K562 (cell line): ENCODE measurements around the gene ATXN8OS. TPM values are rescaled to one million over a fixed set of nuclear protein-coding genes. Genes with fewer than 3 reads are reported as not detected.

Experiments used
- ATAC-seq: fragments of 200-7000 bp; cut with Tn5 transposase; 3 replicates; pipeline ENCODE4 v1.9.1; 2020; ENCODE audit warnings: moderate library complexity
- BruUV-seq: library from RNA; stranded (reverse); fragments of 400-500 nt; replicated peaks from 2 replicates; lab custom pipeline; 2021; lab: Mats Ljungman, UMichigan
- CTCF ChIA-PET: fragments of 300-600 bp; formaldehyde crosslinking; extraction: SDS; loops from one replicate; lab custom pipeline; 2021; ENCODE audit warnings: low intra/inter-chr PET ratio; lab: Yijun Ruan, JAX
- POLR2A ChIA-PET: fragments of 300-600, 350-650 bp; sonication (Branson Sonifier 250); formaldehyde crosslinking; extraction: SDS; loops from one replicate; lab custom pipeline; 2021; ENCODE audit warnings: antibody characterized with exemption, inconsistent platforms; lab: Yijun Ruan, JAX
- DNase-seq, 4 experiments: peaks; one replicate each; pipeline versions ENCODE4 v3.0.0 to v3.0.0-alpha.2; 2011 to 2018; ENCODE audit warnings: low spot score in 3 of 4, mixed read lengths in 3 of 4; ENCODE audit errors: extremely low read depth in 1 of 4
- FAIRE-seq: peaks from 2 replicates; lab custom pipeline; 2011; peaks lifted over from hg19 to GRCh38; lab: Jason Lieb, UNC
- H2AFZ ChIP-seq: 2 replicates; pipeline ENCODE4 v1.6.0; 2011; ENCODE audit warnings: low read depth, low read length, control low read depth, inconsistent platforms
- H3K27ac ChIP-seq: fragments of 200-600 bp; 3 replicates; pipeline ENCODE4 v1.8.0; 2011; ENCODE audit warnings: low read depth, mild to moderate bottlenecking, control low read depth, inconsistent platforms, low read length, moderate library complexity, mixed read lengths; ENCODE audit errors: extremely low read depth
- H3K27me3 ChIP-seq, 2 experiments: fragments of 300-600 bp in 1 of 2; 2 replicates in 1 of 2; 3 replicates in 1 of 2; pipeline versions ENCODE4 v1.6.0 to v1.8.0; 2011; ENCODE audit warnings: inconsistent platforms in 2 of 2, low read length in 2 of 2, mild to moderate bottlenecking in 1 of 2, mixed read lengths in 1 of 2, moderate library complexity in 1 of 2; ENCODE audit not compliant: control insufficient read depth in 2 of 2, insufficient read depth in 2 of 2
- H3K36me3 ChIP-seq: fragments of 300-600 bp; 3 replicates; pipeline ENCODE4 v1.8.0; 2011; ENCODE audit warnings: mild to moderate bottlenecking, low read length, inconsistent platforms; ENCODE audit not compliant: control insufficient read depth, insufficient read depth
- H3K4me1 ChIP-seq, 2 experiments: fragments of 200-600 bp in 1 of 2; replicated peaks in 1 of 2; 2 replicates in 1 of 2; 3 replicates in 1 of 2; pipeline versions ENCODE4 v1.5.1 to v1.8.0; 2011; ENCODE audit warnings: inconsistent platforms in 2 of 2, low read length in 2 of 2, mild to moderate bottlenecking in 1 of 2, mixed read lengths in 1 of 2, moderate library complexity in 1 of 2; ENCODE audit not compliant: control insufficient read depth in 2 of 2, insufficient read depth in 2 of 2
- H3K4me2 ChIP-seq: 2 replicates; pipeline ENCODE4 v1.6.1; 2011; ENCODE audit warnings: low read length, control low read depth, inconsistent platforms, mixed read lengths; ENCODE audit not compliant: insufficient read depth
- H3K4me3 ChIP-seq: fragments of 200-600 bp; sonication (generic), shearing (Covaris generic); 2 replicates; pipeline ENCODE4 v1.5.1; 2016; ENCODE audit warnings: control low read depth, inconsistent platforms
- H3K79me2 ChIP-seq: fragments of 200-600 bp; 3 replicates; pipeline ENCODE4 v1.8.0; 2011; ENCODE audit warnings: low read length, inconsistent platforms; ENCODE audit not compliant: control insufficient read depth, insufficient read depth
- H3K9ac ChIP-seq, 2 experiments: 2 replicates each; pipeline versions ENCODE4 v1.6.0 to v1.6.1; 2011; ENCODE audit warnings: low read depth in 2 of 2, low read length in 2 of 2, control low read depth in 1 of 2, inconsistent platforms in 1 of 2, mild to moderate bottlenecking in 1 of 2, mixed read lengths in 1 of 2; ENCODE audit not compliant: insufficient read depth in 1 of 2
- H3K9me1 ChIP-seq: one replicate; pipeline ENCODE4 v1.6.0; 2011; ENCODE audit warnings: inconsistent platforms, mild to moderate bottlenecking, low read length, moderate library complexity; ENCODE audit not compliant: control insufficient read depth, insufficient read depth
- H3K9me3 ChIP-seq: replicated peaks from 2 replicates; pipeline ENCODE4 v1.5.1; 2011; ENCODE audit warnings: low read depth, low read length, inconsistent platforms; ENCODE audit not compliant: control insufficient read depth, insufficient read depth
- H4K20me1 ChIP-seq: replicated peaks from 2 replicates; pipeline ENCODE4 v1.6.1; 2011; ENCODE audit warnings: low read length, inconsistent platforms, mixed read lengths; ENCODE audit not compliant: control insufficient read depth, insufficient read depth
- AFF4 ChIP-seq: sonication (generic); formaldehyde crosslinking; IDR thresholded peaks from 2 replicates; pipeline ENCODE4 v1.8.0; 2023; ENCODE audit warnings: mild to moderate bottlenecking, missing genetic modification reagents
- BDP1 ChIP-seq: IDR thresholded peaks from 3 replicates; pipeline ENCODE4 v1.6.1; 2011; ENCODE audit not compliant: insufficient read length, insufficient read depth
- CC2D1A ChIP-seq: fragments of 450-650 bp; IDR thresholded peaks from 2 replicates; pipeline ENCODE4 v1.6.1; 2017; ENCODE audit warnings: mild to moderate bottlenecking
- HMGN3 ChIP-seq: IDR thresholded peaks from 2 replicates; pipeline ENCODE4 v1.6.1; 2011; ENCODE audit warnings: borderline replicate concordance, low read depth, mild to moderate bottlenecking, mixed read lengths, low read length; ENCODE audit not compliant: insufficient read length; ENCODE audit errors: extremely low read depth
- MXD1 ChIP-seq: fragments of 250-450 bp; sonication (Bioruptor Pico); IDR thresholded peaks from 2 replicates; pipeline ENCODE4 v1.8.0; 2021; ENCODE audit warnings: borderline replicate concordance, mild to moderate bottlenecking, moderate library complexity; ENCODE audit not compliant: poor library complexity, severe bottlenecking
- PHF8 ChIP-seq: fragments of 200-600 bp; sonication (generic); IDR thresholded peaks from 2 replicates; pipeline ENCODE4 v1.6.1; 2012; ENCODE audit warnings: mixed run types, mild to moderate bottlenecking, inconsistent platforms, low read length, moderate library complexity, borderline replicate concordance
- POU5F1 ChIP-seq: fragments of 150-350 bp; IDR thresholded peaks from 2 replicates; pipeline ENCODE4 v1.6.1; 2014; ENCODE audit warnings: borderline replicate concordance, low read length, low read depth, mild to moderate bottlenecking; ENCODE audit not compliant: partially characterized antibody
- PTBP1 ChIP-seq: fragments of 200-400 bp; formaldehyde crosslinking; IDR thresholded peaks from 2 replicates; pipeline ENCODE4 v1.6.1; 2017; ENCODE audit warnings: low read depth, low read length
- RBM25 ChIP-seq: fragments of 200-400 bp; formaldehyde crosslinking; IDR thresholded peaks from 2 replicates; pipeline ENCODE4 v1.6.1; 2018; ENCODE audit warnings: low read length, low read depth, moderate library complexity; ENCODE audit not compliant: severe bottlenecking
- SMARCE1 ChIP-seq: fragments of 450-650 bp; IDR thresholded peaks from 2 replicates; pipeline ENCODE4 v1.7.1; 2016; ENCODE audit warnings: mild to moderate bottlenecking
- WHSC1 ChIP-seq: IDR thresholded peaks from one replicate; pipeline ENCODE4 v1.6.1; 2012; ENCODE audit warnings: low read length, control low read depth, inconsistent platforms
- ZBED1 ChIP-seq: IDR thresholded peaks from 2 replicates; pipeline ENCODE4 v1.6.1; 2014
- ZKSCAN8 ChIP-seq: fragments of 200-800 bp; sonication (Bioruptor generic); IDR thresholded peaks from 2 replicates; pipeline ENCODE4 v1.6.1; 2016; ENCODE audit warnings: missing genetic modification characterization, missing compliant biosample characterization
- ZNF146 ChIP-seq: IDR thresholded peaks from one replicate; pipeline ENCODE4 v1.6.1; 2018; ENCODE audit warnings: missing compliant biosample characterization; ENCODE audit not compliant: unreplicated experiment
- WGBS: fragments of 100-300 bp; shearing (Covaris generic); methylation state at CpG from one replicate; pipeline ENCODE4 v1.1.6; 2016; ENCODE audit warnings: low coverage, mixed read lengths; ENCODE audit not compliant: insufficient coverage; ENCODE audit errors: missing lambda C conversion rate; 5-methylcytosine and 5-hydroxymethylcytosine counted together
- in situ Hi-C: fragments of 300-500 bp; cut with MboI; formaldehyde crosslinking; loops from 4 replicates; pipeline ENCODE4 v1.15.0; 2018; ENCODE audit warnings: inconsistent platforms, mixed read lengths
- intact Hi-C: fragments of 100-400 bp; cut with micrococcal nuclease; formaldehyde crosslinking; loops from 2 replicates; pipeline ENCODE4 v1.14.2; 2022
- polyA plus RNA-seq, 8 experiments: library from polyadenylated mRNA; depleted of rRNA in 4 of 8; stranded (reverse) in 5 of 8; unstranded in 3 of 8; fragments of >200 nt; fragmentation: Nextera tagmentation in 2 of 8; fragmentation: Illumina TruSeq in 1 of 8; extraction: Ambion mirVana in 2 of 8; extraction: Trizol in 1 of 8; gene quantifications; 2 replicates each; pipeline versions ENCODE4 v1.2.1 to v1.2.3, GENCODE V29; 2011 to 2014; ENCODE audit warnings: inconsistent platforms in 1 of 8, missing spikeins in 1 of 8
- total RNA-seq, 7 experiments: library from RNA; depleted of rRNA in 6 of 7; stranded (reverse); fragments of >200 nt in 6 of 7; fragmentation: Illumina TruSeq in 2 of 7; extraction: Trizol in 2 of 7; gene quantifications; 2 replicates each; pipeline versions ENCODE4 v1.2.1 to v1.2.3, GENCODE V29; 2011 to 2021; ENCODE audit warnings: low replicate concordance in 1 of 7
- TF ChIP-seq, protein P1 (sequence below): fragments of 450-650 bp; formaldehyde crosslinking; IDR thresholded peaks from 2 replicates; pipeline ENCODE4 v1.4.0; 2020; ENCODE audit warnings: mild to moderate bottlenecking, moderate library complexity
- TF ChIP-seq, protein P2 (sequence below): fragments of 450-650 bp; formaldehyde crosslinking; IDR thresholded peaks from 2 replicates; pipeline ENCODE4 v1.4.0; 2020; ENCODE audit warnings: mild to moderate bottlenecking, moderate library complexity

ATXN8OS gene
- total and polyA plus RNA-seq, 9 of the 15 experiments (the other 6 are each of a cell fraction or from before 2014, with no cell fraction given): not detected

DNA sequence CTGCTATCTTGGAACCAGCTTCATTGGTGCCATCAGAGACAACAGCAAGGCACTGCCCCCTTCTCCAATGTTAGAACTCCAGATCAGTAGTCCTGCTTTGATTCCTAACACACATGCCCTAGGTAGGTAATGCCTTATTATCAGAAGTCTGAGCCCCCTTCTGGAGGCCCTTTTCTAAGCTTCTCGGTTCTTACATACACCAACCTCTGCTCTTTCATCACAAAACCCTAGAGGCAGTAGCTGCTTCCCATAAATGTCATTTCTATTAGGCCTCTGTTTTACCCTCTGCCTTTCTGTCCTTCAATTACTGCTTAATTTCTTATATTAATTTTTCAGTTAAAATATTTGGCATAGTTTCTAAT lies 66.0 kb downstream of the ATXN8OS start:
- ChIA-PET POLR2A (no interaction called here), CTCF (no interaction called here)
- Histone ChIP-seq H3K4me1 (no peaks in the 10 kb centered on the region), H3K27me3 (no peaks in the 10 kb centered on the region), H3K4me2 (no peak overlapping the region), H3K36me3 (no peaks in the 10 kb centered on the region), H3K9me3 (no peaks in the 10 kb centered on the region), H3K79me2 (no peaks in the 10 kb centered on the region), H3K27ac (no peak overlapping the region), H3K9me1 (no peaks in the 10 kb centered on the region), H4K20me1 (no peaks in the 10 kb centered on the region), H2AFZ (no peak overlapping the region), H3K9ac (no peak overlapping the region), H3K4me3 (no peak overlapping the region)
- no peak for DNase-seq
- TF ChIP-seq SMARCE1 (no peak), PHF8 (no peak), POU5F1 (no peak), MXD1 (no peak), WHSC1 (no peak), ZNF146 (no peak), PTBP1 (no peak), RBM25 (no peak), HMGN3 (no peak), CC2D1A (no peak), AFF4 (no peak), ZKSCAN8 (no peak), ZBED1 (no peak), BDP1 (no peak)
- TF ChIP-seq, protein P1, sequence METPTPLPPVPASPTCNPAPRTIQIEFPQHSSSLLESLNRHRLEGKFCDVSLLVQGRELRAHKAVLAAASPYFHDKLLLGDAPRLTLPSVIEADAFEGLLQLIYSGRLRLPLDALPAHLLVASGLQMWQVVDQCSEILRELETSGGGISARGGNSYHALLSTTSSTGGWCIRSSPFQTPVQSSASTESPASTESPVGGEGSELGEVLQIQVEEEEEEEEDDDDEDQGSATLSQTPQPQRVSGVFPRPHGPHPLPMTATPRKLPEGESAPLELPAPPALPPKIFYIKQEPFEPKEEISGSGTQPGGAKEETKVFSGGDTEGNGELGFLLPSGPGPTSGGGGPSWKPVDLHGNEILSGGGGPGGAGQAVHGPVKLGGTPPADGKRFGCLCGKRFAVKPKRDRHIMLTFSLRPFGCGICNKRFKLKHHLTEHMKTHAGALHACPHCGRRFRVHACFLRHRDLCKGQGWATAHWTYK (CRISPR knock-in tag): no peak
- TF ChIP-seq, protein P2, sequence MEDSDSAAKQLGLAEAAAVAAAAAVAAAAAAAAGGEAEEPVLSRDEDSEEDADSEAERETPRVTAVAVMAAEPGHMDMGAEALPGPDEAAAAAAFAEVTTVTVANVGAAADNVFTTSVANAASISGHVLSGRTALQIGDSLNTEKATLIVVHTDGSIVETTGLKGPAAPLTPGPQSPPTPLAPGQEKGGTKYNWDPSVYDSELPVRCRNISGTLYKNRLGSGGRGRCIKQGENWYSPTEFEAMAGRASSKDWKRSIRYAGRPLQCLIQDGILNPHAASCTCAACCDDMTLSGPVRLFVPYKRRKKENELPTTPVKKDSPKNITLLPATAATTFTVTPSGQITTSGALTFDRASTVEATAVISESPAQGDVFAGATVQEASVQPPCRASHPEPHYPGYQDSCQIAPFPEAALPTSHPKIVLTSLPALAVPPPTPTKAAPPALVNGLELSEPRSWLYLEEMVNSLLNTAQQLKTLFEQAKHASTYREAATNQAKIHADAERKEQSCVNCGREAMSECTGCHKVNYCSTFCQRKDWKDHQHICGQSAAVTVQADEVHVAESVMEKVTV: no peak
- intact Hi-C loops: no loop called here
- no CpG with 5 or more reads among the region's 1 CpG for WGBS
- BruUV-seq: no TSS peak
- no peak for ATAC-seq
- FAIRE-seq: no peak
- in situ Hi-C loops: no loop called here
